HG02642 (cell line): ENCODE data around the gene SDCCAG8.

Experiments
- ATAC-seq: cut with Tn5 transposase; IDR thresholded peaks from one replicate; pipeline ENCODE4 v1.9.1; 2021; ENCODE audit warnings: mild to moderate bottlenecking; ENCODE audit not compliant: unreplicated experiment, poor library complexity

SDCCAG8 gene

GRCh38 chr1:243275316-243275715 is 19.5 kb downstream of the SDCCAG8 start:
- ATAC-seq, result no peak

DNA sequence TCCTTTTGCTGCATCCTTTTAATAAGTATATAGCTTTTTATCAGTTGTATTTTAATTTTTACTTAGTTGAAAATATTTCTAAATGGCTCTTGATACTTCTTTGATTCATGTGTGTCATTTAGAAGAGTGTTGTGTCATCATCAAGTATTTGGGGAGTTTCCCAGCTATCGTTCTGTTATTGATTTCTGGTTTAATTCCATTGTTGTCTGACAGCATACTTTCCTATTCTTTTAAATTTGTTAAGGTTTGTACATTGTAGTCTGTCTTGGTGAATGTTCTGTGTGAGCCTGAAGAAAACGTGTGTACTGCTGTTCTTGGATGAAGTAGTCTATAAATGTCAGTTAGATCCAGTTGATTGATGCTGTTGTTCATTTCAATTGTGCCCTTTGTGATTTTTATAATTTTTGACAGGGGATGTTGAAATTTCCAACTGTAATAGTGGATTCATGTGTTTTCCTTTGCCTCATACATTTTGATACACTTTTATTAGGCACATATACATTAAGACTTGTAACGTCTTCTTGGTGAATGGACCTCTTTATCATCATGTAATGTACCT is 24.8 kb downstream of the SDCCAG8 start:
- no peak for ATAC-seq

DNA sequence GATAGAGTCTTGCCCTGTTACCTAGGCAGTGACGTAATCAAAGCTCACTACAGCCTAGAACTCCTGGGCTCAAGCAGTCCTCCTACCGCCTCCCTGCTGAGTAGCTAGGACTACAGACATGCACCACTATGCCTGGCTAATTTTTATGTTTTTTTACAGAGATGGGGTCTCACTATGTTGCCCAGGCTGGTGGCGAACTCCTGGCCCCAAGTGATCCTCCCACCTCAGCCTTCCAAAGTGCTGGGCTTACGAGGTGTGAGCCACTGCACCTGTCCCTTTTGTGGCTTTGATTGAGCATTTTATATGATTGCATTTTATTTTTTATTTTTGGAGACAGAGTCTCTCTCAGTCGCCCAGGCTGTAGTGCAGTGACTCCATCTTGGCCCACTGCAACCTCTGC is 25.8 kb downstream of the SDCCAG8 start:
- no peak for ATAC-seq

GRCh38 chr1:243286409-243287122 is 30.7 kb downstream of the SDCCAG8 start:
- no peak for ATAC-seq

DNA sequence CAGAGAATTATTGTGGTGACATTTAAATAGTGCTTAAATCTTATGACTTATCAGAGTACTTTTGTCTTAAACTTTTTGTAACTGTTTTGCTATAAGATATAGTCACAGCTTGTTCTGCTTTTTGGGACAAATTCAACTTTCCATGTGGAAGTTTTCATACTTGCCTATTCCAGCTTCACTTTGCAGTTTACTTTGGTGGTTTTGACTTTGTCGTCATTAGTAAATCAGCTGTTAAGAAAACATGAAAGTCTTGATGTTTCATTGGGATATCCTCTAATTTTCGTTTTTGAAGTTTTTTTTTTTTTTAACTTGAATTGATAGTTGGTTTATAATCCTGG is 31.3 kb downstream of the SDCCAG8 start:
- no peak for ATAC-seq

GRCh38 chr1:243287652-243288051 is 31.8 kb downstream of the SDCCAG8 start:
- ATAC-seq, result peak; percentile 92

GRCh38 chr1:243288062-243288461 is 32.2 kb downstream of the SDCCAG8 start:
- no peak for ATAC-seq

DNA sequence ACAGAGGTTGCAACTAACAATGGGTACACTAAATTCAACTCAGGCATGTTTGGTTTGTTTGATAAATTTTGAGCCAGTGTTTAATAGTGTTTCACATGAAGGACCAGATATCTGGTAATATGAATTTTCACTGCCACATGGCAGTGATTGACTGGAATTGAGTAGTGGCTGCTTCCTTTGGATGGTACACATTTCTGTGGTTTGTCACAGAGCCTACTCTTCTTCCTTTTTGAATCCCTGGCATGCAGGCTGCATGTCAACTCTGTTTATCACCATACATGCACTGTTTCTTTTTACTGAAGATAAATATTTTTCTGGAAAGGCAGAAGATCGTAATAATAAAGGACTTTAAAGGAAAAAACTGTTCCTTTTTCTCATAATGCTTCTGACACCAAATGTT is 35.5 kb downstream of the SDCCAG8 start:
- no peak for ATAC-seq

DNA sequence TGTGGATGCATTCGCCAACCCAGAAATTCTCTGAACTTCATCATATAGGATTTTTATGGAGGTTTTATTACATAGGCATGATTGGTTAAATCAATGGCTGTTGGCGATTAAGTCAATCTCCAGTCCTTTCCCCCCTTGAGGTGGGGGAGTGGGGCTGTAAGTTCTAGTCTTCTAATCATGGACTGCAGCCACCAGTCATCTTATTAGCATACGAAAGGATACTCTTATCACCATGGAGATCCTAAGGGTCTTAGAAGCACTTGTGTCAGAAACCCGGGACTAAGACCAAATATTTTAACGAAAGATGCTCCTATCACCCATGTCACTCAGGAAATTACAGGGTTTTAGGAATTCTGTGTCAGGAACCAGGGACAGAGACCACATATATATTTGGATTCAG is 36.3 kb downstream of the SDCCAG8 start:
- ATAC-seq, result no peak

DNA sequence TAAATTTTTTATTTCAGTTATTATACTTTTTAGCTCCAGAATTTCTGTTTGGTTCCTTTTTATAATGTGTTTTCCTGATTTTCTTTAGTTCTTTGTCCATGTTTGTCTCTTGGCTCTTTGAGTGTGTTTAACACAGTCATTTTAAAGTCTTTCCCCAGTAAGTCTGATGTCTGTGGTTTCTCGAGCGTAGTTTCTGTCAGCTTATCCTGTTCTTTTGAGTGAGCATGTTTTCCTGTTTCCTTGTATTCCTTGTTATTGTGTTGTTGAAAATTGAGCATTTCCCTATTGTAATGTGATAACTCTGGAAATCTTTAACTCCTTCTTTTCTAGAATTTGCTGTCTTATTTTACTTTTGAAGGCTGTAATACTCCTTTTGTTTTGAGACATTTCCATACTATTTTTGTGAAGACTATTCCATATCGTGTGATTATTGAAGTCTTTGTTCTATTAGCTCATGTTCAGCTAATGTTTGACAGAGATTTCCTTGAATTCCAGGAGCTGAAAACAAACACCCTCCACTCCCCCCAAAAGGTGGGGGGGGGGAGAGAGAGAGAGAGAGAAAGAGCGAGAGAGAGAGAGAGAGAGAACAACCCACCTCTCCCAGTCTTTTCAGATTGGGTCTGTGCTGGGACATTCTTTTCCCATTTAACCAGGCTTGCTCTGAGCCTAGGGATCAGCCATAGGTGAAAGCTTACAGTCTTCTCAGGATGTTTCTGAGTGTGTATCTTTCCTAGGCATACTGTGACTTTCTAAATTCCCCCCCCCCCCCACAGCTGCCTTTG is 38.3 kb downstream of the SDCCAG8 start:
- ATAC-seq, result no peak

- no peak for ATAC-seq
Observed at GRCh38 chr1:243294723-243295121, 38.9 kb downstream of the SDCCAG8 start.

DNA sequence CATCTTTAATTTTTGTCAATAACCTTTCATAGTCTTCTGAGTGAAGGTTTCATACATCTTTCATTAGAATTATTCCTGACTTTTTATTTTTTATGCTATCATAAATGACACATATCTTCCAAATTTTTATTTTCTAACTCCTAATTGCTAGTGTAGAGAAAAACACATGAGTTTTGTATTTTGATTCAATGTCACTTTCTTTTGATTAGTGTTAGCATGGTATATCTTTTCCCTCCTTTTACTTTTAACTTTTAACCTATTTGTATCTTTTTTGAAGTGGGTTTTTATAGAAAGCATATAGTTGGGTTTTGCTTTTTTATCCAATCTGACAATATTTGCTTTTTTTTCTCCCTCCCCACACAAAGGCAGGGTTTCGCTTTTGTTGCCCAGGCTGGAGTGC is 43.2 kb downstream of the SDCCAG8 start:
- no peak for ATAC-seq

- no peak for ATAC-seq
Observed at GRCh38 chr1:243301059-243301458, 45.2 kb downstream of the SDCCAG8 start.

- ATAC-seq, result no peak
Observed at GRCh38 chr1:243311809-243312208, 56.0 kb downstream of the SDCCAG8 start.

DNA sequence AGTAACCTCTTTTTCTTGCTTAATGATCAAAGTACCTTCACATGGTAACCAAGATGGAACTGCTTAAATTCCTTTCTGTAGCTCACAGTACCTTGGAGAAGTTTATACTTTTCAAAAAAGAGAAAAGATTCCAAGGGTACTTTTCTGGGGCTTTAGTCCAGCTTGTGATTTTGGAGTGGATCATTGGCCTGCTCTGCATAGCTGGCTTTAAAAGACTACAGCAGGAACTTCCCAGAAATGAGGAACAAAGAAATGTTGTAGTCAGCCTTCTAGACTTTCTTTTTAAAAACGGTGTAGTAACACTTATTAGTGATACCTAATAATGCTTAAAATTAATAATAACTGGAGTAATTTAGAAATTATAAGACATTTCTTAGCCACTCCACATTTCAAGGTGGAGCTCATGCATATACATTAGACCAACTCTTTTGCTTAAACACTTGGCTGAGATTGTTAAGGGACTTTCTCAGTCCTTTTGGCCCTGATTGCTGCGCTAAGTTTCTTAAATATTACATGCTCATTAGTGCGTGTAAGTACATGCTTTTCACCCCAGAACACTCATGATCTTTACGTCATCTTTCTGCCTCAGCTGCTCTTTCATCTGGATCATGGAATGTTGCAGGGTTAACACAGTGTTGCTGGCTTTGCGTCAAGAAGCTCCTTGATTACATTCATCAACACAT is 57.3 kb downstream of the SDCCAG8 start:
- ATAC-seq, result peak; percentile 37

GRCh38 chr1:243313635-243314536 is 58.0 kb downstream of the SDCCAG8 start:
- ATAC-seq, result peak; percentile 83

- ATAC-seq, result no peak
Observed at GRCh38 chr1:243315455-243315854, 59.6 kb downstream of the SDCCAG8 start.

DNA sequence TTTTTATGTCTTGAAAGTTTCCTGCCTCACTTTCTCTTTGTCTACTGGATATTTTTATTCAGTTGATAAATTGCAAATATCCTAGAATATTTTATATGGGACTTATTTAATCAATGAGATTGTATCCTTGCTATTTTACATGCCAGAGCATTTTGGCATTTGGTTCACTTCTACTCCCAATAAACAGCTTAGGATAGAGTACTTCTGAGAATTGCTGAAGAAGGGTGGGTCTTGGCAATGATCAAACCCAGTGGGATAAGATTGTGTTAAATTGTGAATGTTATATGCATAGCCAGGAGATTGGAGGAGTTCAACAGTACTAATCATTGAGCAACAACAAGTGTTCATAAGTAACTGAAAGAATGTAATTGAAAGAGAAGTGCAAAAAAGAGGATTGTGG is 60.1 kb downstream of the SDCCAG8 start:
- no peak for ATAC-seq

DNA sequence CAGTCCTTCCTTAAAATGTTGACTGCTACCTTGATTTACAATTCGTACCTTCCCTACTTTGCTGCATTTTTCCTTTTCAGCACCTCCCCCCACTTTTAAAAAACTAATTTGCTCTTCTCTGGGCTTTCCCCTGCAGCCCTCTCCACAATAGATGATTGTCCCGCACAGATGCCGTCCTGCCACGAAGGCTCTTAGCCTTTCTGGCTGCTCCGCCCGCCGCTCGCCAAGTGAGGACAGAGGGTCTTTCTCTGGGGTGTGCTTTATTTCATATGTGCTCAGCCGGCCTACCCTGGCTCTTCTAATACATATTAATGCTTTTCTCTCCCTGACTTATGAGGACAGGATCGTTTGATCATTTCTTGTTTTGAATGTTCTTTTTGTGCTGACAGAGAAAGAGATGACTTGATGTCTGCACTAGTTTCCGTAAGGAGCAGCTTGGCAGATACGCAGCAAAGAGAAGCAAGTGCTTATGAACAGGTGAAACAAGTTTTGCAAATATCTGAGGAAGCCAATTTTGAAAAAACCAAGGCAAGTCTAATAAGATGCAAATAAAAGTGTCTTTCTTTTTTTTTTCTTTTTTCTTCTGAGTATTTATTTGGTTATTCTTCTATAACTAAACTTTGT is 60.6 kb downstream of the SDCCAG8 start:
- ATAC-seq, result no peak

- no peak for ATAC-seq
Observed at GRCh38 chr1:243320224-243320623, 64.4 kb downstream of the SDCCAG8 start.
